ENCODE data around the gene LRTM2.

LRTM2 gene

DNA sequence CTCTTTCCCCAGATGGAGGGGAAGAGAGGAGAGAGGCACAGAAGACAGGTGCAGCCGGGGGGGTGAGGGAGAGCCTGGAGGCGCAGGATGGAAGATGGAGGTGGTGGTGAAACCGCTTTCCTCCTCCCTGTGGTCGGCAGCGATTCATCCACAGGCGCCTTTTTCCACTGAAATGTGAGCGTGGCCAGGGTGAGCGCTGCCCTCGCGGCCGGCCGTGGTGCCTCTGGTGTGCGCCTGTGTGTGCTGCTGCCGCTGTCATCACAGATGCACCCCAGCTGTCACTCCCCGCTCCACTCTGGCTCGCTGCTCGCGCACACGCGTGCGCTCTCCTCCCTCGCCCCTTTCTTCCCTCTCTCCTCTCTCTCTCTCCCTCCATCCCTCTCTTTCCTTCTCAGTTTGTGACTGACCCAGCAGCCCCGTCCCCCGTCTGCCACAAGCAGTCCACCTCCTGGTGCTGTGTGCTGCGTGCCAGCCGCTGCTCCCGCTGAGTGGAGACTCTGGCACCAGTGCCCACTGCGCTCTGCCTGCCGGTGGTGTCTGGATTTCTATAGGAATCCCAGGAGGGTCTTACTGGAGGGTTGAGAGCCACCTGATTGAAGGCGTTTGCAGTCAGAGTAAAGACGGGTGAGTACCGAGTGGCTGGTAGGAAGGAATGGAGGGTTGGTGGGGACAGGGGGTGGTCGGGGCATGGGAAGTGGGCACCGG, at the start of gene LRTM2:
Gene LRTM2 (plus strand): TSS at position 375 of the 705 bp plus-strand sequence. CDS start 7,584 bp downstream, outside the sequence.
- DNase-seq (ENCODE audit: low read depth), result no peak

DNA sequence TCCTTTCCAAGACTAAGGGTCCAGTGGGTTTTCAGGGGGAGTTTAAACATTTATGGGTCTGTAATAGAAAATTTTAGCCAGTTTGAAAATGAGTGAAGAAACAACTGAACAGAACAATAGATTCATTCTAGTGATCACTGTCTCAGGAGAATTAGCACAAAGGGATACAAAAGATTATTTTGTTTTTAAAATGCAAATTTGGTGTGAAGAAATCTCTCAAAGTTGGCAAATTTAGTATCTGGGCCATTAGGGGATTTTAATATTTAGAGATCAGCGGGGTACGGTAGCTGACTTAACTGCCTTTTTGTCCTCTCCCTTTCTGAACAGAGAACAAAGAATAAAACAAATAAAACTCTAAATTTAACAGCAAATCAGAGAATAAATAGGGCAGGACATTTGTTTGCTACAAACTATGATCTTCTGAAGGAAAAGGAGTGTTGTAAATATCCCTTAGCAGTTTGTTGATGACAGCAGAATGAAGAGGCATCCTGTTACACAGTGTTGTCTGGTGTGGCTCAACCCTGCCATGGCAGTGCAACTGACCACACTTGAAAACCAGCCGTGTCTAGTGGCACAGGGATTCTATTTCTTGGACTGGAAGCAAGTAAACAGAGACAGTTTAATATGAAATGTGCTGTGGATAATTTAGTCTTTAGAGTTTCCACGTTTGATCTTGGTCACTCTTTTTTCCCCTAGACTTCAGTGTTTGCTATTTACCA, 46.3 kb upstream of the LRTM2 start:
- peak; percentile 55 for DNase-seq (ENCODE audit: low read depth)

GRCh38 chr12:1776170-1776921, 44.0 kb upstream of the LRTM2 start:
- peak; percentile 87 for DNase-seq (ENCODE audit: low read depth)

DNA sequence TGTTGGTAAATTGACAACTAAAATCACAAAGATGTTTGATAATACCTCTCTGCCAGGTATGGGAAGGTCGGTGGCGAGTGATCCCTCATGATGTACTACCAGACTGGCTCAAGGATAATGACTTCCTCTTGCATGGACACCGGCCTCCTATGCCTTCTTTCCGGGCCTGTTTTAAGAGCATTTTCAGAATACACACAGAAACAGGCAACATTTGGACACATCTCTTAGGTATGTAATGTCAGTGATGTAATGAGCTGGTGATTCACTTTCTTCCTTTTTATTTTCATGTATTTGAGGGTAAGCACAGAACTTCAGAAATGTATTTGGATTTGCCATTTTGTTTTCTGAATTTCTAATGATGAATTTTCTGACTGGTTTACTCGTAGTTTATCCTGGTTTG, 42.6 kb upstream of the LRTM2 start:
- peak; percentile 90 for DNase-seq (ENCODE audit: low read depth)

GRCh38 chr12:1778911-1779310, 41.5 kb upstream of the LRTM2 start:
- no peak for DNase-seq (ENCODE audit: low read depth)

GRCh38 chr12:1779783-1780182, 40.6 kb upstream of the LRTM2 start:
- peak; percentile 81 for DNase-seq (ENCODE audit: low read depth)

- peak; percentile 90 for DNase-seq (ENCODE audit: low read depth)
Observed at GRCh38 chr12:1781772-1782171, 38.6 kb upstream of the LRTM2 start.

DNA sequence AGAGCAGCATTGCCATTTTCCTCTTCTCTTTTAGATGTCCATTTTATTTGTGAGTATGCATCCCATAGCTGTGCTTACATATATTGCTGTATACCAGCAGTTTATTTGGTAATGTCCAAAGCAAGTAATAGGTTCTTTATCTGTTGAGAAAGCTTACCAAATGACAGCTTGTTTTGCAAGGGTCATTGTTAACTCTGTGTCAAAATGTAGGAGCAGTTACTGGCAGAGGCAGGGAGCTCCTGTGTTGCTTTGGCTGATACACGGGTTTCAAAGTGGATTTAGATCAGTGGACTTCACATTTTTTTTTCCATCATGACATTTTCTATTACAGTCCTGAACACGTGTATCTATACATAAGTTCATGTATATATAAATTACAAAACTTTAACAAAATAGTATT, 38.1 kb upstream of the LRTM2 start:
- no peak for DNase-seq (ENCODE audit: low read depth)

DNA sequence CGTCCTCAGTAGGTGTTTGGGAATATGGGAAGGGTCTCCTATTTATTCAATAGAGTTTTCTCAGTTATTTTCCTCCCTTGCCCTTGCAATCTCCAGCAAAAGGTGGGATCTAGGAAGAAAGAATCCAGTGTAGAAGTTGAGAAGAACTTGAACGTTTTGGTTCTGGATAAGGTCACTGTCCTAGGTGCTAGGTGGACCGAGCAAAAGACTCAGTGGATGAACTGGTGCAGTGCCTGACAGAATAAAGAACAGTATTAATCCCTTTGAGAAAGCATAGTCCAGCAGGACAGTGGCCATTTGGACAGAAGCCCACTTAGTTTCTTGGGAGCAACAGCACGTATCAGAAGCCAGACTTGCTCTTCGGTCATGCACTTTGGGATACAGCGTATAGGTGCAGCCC, 32.7 kb upstream of the LRTM2 start:
- DNase-seq (ENCODE audit: low read depth), result no peak

DNA sequence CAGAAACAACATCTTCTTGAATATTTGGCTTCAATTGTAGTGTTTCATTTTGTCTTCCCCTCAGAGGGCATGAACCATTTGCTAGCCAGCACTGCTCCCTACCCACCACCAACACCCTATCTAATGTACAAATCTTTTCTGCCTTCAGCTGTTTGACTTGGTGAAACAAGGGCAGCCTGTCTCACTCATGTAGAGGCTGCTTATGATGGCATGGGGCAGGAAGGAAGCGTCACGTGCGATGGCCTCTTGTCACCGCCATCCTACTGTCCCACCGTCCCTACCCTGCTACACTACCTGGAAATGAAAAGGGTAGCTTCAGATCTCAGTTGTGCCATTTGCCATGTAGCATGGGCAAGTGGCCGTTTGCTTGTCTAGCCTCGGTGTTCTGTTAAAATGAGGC, 29.9 kb upstream of the LRTM2 start:
- DNase-seq (ENCODE audit: low read depth), result no peak

- DNase-seq (ENCODE audit: low read depth), result peak; percentile 69
Observed at GRCh38 chr12:1791104-1791841, 29.1 kb upstream of the LRTM2 start.

DNA sequence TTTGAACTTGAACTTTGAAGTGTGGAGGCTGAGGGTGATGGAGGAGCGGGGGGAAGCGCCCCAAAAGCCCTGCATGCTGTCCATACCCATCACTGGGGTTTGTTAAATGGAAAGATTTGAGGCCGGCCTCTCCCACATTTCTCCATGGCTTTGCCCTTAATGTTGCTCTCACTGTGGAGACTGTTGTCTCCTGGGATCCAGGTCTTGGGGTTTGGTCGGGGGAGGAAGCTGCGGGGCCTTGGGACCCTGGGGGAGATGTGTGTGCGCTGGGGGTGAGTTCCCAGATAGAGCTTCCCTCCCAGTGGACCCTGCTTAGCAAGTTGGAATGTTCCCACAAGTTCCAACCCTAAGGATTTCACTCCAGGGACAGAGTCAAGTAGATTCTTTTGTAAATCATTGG, 28.0 kb upstream of the LRTM2 start:
- DNase-seq (ENCODE audit: low read depth), result no peak

DNA sequence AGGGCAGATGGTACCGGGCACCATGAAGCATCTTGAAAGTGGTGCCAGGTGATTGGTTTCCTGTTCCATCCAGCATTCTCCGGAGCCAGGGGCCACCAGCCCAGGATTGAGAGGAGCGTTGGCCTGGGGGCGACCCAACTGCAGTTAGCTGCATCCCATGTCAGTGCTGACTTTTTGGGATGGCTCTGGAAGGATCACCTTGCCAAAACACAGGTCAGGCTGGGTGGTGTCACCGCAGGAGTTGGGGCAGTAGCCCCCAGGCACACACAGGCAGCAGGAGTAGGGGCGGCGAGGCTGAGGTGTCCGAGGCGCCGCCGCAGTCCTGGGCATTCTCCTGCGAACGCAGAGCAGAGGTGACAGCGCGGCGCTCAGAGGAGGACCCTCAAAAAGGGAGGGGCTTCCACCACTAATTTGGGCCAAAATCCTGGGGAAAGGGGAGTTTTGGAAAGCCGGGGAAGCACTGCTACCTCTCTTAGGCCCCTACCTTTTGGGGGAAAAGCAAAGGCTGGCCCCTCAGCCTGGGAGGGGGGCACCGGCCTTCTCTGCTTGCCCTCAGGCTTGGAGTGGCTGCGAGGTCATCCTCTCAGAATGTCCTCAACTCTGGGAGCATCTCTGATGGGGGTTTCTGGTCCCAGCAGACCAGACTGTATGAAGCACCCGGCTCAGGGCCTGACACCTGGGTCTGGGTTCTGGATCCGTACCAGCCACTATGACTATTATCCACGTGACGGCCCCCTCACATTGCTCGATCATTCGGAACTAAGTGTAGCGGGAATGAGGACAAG, 26.7 kb upstream of the LRTM2 start:
- DNase-seq (ENCODE audit: low read depth), result no peak

GRCh38 chr12:1794440-1795090, 25.8 kb upstream of the LRTM2 start:
- DNase-seq (ENCODE audit: low read depth), result no peak

DNA sequence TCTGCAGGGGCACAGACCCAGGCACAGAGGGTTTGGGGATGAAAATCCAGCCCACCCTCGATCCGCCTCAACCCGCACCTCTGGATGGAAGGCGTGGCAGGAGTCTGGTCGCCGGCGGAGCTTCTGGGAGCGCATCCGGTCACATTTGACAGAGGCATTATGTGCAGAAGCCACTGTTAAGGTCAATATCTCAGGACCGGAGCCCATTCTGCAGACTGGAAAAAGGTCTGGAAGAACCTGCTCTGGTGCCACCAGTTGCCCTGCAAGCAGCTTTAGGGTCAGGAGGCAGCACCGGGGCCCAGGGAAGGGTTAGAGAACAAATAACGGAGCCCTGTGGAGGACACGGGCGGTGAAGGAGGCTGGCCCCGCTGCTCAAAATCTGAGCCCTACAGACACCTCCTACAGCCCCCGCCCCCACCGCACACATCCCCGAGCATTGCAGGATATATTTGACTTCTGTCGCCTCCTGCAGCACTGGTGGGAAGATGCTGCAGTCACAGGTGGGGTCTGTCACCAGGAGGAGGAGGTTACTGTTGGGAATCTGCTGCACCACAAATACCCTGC, 25.1 kb upstream of the LRTM2 start:
- DNase-seq (ENCODE audit: low read depth), result no peak

DNA sequence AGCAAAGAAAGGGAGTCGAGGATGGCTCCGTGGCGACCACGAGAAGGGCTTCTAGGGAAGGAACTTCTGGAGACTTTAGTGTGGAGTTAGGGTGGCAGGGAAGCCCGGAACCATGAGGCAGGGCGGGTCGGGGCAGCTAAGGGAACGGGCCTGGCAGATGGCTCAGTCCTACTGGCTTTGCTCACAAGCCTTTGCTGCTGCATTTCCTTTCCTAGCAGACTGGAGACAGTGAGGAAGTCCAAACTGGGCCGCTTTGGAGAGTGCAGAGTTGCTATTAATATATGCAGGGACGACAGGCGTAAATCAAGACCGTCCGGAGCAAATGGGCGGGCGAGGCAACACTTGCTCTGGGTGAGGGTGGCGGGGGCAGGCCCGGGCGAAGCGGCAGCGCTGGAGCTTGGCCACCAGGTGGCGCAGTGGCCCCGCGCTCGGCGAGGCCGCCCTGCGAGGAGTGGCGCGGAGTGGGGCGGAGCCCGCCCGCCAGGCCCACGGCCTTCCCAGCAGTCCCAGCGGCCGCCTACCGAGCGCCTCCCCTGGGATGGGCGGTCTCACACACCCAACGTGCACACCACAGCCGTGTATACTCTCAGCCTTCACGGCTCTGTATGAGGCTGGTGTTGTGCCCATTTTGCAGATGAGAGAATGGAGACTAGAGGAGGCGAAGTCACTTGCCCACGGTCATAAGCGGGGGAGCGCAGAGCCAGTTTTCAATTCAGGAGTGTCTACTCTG, 24.4 kb upstream of the LRTM2 start:
- peak; percentile 88 for DNase-seq (ENCODE audit: low read depth)

GRCh38 chr12:1796515-1797010, 23.8 kb upstream of the LRTM2 start:
- DNase-seq (ENCODE audit: low read depth), result no peak

DNA sequence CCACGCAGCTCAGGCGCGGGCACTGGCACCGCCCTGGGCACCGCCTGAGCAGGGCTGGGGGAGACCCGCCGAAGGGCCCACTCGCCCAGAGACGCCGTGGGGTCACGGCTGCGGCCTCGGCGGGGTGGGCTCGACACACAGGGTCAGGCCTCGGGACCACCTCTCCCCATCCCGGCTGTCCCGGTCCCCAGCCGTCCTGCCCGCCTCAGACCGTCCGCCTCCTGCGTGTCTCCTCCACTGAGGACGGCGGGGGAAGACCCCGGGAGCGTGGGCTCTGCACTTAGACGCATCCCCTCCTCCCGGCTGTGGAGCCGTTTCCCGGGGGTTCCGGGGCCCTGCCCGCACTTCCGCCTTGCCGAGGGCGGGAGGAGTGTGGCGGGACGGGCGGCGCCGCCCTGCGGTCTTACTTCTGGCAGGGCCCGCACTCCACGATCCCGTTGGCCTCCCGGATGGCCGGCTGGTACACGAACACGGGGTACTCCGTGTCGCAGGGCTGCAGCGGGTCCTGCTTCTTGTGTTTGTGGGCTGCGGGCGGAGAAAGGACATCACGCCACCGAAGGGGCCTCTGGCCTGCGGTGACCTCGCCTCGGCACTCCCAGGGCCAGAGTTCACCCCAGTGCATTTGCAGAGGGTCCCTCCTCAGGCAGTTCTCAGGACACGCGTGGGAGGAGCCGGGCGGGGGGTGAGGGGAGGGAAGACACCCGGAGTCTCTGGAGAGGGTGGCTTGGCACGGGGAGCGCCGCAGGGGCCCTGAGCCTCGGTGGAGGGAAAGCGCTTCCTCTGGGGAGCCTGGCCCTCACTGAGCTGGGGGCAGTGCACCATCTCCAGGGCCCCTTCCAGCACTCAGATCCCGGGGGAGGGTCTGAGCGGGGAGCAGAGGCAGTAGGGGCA, 23.1 kb upstream of the LRTM2 start:
- no peak for DNase-seq (ENCODE audit: low read depth)

Data from iris pigment epithelial cell (primary cell).